Erythroblast (primary cell): Measurements from ENCODE around the gene GNPTG.

ENCODE experiments used
- GATA1 ChIP-seq: IDR thresholded peaks from 2 replicates; pipeline ENCODE4 v1.6.1; 2011; ENCODE audit warnings: low read depth, mild to moderate bottlenecking, control low read depth, low read length, moderate library complexity
- POLR2A ChIP-seq: IDR thresholded peaks from 2 replicates; pipeline ENCODE4 v1.6.1; 2011; ENCODE audit warnings: mild to moderate bottlenecking, low read length

DNA sequence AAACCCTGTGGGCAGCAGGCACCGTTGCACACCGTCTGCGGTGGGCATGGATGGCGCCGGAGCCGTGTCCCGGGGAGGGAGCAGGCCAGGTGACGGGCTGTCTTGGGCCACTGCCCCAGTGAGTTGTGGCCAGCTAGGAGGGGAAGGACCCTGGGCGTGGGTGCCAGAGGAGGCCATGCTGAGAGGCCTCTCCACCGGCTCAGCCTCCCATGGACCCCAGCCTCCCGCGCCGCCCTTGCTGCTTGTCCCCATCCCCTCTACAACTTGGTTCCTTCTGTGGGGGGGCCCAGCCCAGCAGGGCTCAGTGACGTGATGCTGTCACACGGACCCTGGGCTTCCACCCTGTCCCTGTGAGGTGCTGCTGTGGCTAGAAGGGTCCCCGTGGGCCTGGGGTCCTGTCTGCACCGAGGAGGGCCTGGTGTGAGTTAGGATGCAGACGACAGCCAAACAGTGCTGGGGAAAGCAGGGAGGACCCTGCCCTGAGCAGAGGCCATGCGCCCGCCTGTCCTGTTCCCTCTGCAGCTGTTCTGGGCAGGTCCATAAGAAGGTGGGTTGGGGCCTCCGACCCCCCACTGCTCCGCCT, 31.0 kb upstream of the GNPTG start:
- TF ChIP-seq POLR2A (no peak), GATA1 (no peak)
